GF-D8 (cell line): Measurements from ENCODE around the gene TMEM205.
"Not testable (repeated sequence)": the region's sequence is repeated elsewhere in the genome, so short reads cannot be mapped to it uniquely, and the experiment has no call there.

Experiments
- DNase-seq: peaks from one replicate; lab custom pipeline; 2025; lab: John Stamatoyannopoulos, UW

TMEM205 gene

GRCh38 chr19:11373166-11373884 lies 27.3 kb upstream of the TMEM205 start:
- no peak for DNase-seq

GRCh38 chr19:11370744-11371143 lies 24.7 kb upstream of the TMEM205 start:
- DNase-seq = no peak

GRCh38 chr19:11367528-11367927 lies 21.5 kb upstream of the TMEM205 start:
- DNase-seq = no peak

- DNase-seq = no peak
These were observed 19.6 kb upstream of the TMEM205 start for GRCh38 chr19:11365557-11366117.

DNA sequence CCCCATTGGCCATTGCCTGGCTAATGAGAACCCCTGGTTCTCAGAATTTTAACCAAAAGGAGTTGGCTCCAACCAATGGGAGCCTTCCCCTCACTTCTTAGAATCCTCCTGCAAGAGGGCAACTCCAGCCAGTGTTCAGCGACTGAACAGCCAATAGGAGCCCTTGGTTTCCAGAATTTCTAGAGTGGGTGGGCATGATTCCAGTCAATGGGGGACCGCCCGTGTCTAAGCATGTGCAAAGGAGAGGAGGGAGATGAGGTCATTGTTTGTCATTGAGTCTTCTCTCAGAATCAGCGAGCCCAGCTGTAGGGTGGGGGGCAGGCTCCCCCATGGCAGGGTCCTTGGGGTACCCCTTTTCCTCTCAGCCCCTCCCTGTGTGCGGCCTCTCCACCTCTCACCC lies 18.9 kb upstream of the TMEM205 start:
- no peak for DNase-seq

DNA sequence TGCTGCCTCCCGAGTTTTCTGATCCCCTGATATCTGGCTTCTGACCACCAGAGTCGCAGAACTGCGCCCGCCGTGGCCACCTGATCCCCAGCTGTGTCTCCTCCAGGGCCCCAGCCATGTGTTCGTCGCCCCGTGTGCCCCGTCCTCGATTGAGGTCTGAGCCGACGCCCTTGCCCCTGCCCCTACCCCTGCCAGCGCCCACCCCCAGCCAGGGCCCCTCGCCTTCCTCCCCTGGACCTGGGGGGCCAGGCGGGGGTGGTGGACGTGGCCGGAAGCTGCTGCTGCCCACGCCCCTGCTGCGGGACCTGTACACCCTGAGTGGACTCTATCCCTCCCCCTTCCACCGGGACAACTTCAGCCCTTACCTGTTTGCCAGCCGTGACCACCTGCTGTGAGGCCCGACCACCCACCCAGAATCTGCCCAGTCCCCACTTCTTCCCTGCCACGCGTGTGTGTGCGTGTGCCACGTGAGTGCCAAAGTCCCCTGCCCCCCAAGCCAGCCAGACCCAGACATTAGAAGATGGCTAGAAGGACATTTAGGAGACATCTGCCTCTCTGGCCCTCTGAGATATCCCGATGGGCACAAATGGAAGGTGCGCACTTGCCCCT lies 18.3 kb upstream of the TMEM205 start:
- DNase-seq = no peak

- no peak for DNase-seq
These were observed 17.8 kb upstream of the TMEM205 start for GRCh38 chr19:11363881-11364280.

- no peak for DNase-seq
These were observed 16.0 kb upstream of the TMEM205 start for GRCh38 chr19:11361771-11362731.

DNA sequence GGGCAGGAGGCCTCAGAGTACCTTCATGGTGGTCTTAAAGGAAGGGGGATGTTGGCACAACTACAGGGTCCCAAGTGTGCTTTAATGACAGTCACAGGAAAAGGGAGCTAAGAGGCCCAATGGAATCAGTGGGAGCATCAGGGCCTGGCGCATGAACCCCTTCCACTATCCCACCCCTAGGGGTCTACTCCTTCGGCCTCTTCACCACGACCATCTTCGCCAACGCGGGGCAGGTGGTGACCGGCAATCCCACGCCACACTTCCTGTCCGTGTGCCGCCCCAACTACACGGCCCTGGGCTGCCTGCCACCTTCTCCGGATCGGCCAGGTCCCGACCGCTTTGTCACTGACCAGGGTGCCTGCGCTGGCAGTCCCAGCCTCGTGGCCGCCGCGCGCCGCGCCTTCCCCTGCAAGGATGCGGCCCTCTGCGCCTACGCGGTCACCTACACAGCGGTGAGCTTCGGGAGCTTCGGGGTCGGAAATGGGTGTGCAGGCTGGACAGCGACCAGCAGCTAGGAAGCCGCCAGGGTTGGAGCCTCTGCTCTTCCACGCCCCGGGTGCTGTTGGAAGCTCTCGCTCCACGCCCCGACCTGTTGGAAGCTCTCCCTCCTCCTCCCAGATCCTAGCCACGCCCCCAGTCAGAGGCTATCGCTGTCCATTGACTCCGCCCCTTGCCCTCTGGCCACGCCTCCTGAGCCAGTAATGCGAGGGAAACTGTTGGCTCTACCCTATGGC lies 15.1 kb upstream of the TMEM205 start:
- DNase-seq = no peak

GRCh38 chr19:11359421-11359820 lies 13.4 kb upstream of the TMEM205 start:
- DNase-seq = no peak

DNA sequence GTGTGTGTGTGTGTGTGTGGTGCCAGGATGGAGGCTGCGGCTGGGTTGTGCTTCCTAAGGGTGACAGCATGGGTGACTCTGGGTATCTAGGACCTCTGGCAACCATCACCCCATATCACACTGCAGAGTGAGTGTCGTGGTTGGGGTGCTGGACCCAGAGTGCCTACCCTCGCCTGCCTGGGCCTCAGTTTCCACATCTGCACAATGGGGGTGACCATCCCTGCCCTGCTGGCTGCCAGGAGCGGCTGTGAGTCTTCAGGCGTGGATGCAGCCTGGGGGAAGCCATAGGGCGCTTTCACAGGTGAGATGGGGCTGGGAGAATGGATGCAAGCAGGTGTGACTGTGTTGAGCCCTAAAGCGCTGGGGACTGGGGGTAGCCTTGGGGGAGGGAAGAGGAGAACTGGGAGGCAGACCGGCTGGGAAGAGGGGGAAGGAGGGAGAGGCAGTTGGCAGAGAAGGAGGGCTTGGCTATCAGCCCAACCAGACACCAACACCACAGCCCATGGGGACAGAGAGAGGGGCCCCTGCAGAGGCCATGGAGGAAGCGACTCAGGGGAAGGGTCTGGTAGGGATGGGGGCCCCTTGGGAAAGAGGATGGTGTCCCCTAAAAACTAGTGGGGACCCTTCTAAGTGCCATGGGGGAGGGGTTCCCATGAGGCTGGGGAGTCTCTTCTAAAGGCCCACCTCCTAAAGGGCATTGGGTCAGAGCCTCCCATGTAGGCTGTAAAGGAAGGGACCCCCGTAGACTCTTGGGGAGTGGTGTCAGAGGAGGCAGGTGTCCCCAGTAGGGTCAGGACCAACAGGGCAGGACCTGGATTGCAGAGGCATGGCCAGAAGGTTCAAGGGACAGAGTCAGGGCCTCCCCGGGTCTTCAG lies 10.8 kb upstream of the TMEM205 start:
- DNase-seq = no peak

DNA sequence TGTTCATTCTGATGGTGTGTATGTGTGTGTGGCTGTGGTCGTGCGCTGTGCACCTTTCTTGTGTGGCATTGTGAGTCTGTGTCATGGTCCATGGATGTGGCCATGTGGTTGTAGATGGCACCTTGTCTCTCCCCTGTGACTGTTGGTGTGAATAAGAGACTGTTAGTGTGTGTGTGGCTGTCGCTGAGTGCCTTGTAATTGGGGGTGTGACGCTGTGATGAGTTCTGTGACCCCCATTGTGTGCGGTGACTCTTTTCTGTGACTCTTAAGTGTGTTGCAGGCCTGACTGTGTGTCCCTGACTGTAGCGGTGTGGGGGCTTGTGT lies 10.0 kb upstream of the TMEM205 start:
- DNase-seq = no peak

GRCh38 chr19:11355160-11356073 lies 9.3 kb upstream of the TMEM205 start, which contains the start of gene PLPPR2:
PLPPR2 (plus strand) TSS chr19:11355432; CDS start chr19:11357674, 2,242 bp downstream.
- DNase-seq = no peak

GRCh38 chr19:11354102-11354501 lies 8.0 kb upstream of the TMEM205 start:
- not testable (repeated sequence) for DNase-seq

GRCh38 chr19:11349171-11349570 lies 3.1 kb upstream of the TMEM205 start:
- no peak for DNase-seq

DNA sequence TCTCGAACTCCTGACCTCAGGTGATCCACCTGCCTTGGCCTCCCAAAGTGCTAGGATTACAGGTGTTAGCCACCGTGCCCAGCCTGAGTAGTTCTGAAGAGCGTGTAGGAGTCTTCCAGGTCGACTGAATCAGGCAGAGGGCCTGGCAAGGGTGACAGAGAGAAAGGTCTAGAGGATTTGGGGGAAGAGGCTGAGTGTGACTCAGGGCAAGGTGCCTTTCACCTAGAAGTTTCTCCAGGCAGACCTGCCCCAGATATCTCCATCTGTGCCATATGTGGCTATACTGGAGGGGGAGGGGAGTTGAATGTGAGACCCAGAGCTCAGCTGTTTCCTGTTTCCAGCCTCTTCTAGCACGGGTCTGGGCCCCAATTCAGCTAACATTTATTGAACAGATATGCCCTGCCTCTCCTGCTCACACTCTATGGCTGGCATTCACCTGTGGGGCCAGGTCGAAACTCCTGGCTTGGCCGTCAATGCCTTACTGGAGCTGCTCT lies 1.5 kb upstream of the TMEM205 start:
- DNase-seq = no peak

- no peak for DNase-seq
These were observed 805 bp downstream of the TMEM205 start for GRCh38 chr19:11345122-11345803.

DNA sequence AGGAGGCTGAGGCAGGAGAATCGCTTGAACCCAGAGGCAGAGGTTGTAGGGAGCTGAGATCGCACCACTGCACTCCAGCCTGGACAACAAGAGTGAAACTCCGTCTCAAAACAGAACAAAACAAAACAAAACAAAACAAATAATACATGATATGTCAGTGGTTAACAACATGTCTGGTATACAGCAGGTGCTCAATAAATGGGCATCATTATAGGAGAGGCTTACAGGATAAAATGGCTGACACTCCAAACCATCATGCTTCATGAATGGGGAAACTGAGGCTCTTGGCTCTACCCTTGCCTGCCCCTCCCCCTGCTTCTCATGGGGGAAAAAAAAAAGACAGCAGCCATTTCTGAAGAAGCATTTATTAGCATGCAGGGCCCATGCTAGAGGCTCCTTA lies 3.6 kb downstream of the TMEM205 start:
- DNase-seq = no peak

- DNase-seq = not testable (repeated sequence)
These were observed 6.0 kb downstream of the TMEM205 start for GRCh38 chr19:11340099-11340467.
